HG03139 (cell line): ENCODE data around the gene SPAAR.
"Not testable (repeated sequence)": the region's sequence is repeated elsewhere in the genome, so short reads cannot be mapped to it uniquely, and the experiment has no call there.

ENCODE experiments used
- ATAC-seq: cut with Tn5 transposase; IDR thresholded peaks from one replicate; pipeline ENCODE4 v1.9.1; 2021; ENCODE audit not compliant: unreplicated experiment

SPAAR gene

DNA sequence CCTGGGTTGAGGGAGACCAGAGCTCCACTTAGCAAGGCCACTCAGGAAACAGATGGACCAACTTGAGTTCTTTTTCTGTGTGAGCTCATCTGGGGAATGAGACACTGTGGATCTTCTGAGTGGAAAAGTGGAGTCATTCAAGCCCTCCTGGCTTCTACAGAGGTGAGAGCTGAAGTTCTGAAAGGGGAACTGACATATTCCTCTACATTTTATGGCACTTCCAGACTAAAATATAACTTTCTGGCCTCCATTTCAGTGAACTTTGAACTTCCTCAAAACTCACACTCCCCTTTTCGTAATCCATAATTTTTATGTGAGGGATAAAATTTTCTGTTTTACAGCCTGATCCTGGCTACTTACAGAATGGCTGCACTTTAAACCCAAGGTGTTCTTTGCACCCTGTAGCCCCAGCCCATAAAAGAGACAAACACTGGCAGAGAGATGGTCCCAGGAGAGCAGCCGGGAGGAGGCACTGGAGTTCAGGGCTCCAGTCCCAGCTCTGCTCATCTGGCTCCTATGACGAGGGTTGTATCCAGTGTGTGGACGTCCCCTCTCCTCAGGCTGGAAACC is 10.8 kb downstream of the SPAAR start:
- ATAC-seq: no peak

DNA sequence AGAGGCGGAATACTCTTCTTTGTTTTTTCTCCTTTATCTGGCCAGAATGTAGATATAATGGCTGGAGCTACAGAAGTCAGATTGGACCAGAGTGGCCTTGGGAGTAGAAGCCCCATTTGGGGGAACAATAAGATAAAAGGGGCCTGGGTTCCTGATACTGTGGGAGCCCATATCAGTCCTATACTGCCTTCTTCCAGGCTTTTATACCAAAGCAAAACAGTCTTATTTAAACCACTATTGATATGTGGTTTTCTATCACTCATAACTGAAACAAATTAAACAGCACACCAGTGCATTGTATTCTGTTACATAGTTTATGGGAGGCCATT is 14.3 kb downstream of the SPAAR start:
- no peak for ATAC-seq

DNA sequence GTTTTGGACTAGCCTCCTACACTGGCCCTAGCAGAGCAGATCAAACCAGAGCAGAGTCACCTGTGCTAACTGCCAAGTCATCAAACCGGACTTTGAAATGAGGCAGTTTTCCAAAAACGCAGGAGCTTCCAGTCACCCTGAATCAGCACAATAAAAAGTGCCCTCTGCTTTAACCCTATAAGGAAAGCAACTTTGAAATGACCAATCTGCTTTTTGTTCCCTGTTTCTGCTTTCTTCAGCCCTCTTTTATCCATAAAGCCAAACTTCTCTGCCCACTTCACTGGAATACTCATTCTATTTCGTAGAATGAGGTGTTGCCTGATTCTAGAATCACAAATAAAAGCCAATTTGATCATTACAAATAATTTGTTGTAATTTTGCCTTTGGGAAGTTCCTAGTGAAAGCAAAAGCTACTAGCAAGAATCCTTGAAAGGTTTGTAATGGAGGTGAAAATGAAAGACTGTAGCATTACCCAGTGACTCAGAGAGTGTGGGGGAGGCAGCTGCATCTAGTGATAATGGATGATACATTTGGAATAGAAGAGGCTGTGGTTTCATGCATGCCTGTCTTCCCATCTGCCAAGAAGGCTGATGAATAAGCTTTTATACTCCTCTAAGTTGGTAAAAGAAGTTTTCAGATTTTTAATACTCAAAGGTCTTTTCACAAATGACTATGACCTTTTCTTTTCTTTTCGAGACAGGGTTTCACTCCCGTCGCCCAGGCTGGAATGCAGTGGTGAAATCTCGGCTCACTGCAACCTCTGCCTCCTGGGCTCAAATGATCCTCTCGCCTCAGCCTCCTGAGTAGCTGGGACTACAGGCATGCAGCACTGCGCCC is 14.9 kb downstream of the SPAAR start:
- no peak for ATAC-seq

DNA sequence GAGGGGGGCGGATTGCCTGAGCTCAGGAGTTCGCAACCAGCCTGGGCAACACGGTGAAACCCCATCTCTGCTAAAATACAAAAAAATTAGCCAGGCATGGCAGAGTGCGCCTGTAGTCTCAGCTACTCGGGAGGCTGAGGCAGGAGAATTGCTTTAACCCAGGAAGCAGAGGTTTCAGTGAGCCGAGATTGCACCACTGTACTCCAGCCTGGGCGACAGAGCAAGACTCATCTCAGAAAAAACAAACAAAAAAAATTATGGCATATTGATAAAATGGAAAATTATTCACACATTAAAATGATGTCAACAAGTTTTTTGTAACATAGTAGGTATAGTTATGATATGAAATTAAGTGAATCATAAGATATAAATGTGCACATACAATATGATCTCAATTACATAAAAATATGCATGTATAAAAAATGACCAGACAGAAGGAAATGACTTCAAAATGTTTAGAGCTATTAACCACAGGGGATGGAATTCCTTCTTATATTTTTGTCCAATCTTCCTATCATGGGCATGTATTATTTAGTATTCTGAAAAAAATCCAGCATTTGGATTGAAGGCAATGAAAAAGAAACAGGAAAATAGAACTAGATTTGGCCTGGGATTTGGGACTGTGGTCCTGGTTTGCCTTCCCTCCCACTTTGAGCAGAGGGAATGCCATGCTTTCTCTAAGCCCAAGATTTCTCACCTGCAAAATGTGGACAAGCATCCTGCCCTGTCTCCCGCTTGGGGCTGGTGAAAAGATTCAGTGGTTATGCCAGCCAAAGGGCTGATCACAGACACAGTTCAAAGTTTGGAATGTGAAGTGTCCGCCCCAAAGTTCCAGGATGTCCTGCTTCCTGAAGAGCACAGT is 19.5 kb downstream of the SPAAR start:
- ATAC-seq: no peak

DNA sequence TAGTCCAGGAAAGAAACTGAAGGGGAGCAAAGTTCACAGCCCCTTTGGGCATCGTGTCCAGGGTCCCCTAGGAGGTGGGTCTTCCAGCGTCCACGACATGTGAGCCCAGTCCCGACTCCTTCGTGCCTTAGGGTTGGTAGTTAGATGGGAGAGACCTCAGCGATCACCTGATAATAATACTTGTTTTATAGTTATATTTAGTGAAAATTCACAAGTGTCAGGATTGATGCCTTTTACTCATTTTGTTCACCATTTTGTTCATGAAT is 20.1 kb downstream of the SPAAR start:
- no peak for ATAC-seq

DNA sequence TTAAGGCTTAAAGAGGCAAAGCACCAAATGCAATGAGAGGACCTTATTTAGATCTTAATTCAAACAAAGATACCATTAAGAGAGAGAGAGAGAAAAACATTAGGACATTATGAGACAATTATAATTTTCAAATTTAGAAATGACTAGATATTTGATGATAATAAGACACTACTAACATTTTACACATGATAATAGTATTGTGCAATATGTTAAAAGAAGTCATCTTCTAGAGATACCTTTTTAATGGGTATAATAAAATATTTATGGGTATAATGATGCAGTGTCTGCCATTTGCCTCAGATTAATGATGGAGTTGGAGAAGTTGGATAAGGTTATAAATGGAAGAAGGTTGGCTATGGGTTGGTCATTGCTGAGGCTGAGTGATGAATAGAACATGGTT is 21.2 kb downstream of the SPAAR start:
- no peak for ATAC-seq

DNA sequence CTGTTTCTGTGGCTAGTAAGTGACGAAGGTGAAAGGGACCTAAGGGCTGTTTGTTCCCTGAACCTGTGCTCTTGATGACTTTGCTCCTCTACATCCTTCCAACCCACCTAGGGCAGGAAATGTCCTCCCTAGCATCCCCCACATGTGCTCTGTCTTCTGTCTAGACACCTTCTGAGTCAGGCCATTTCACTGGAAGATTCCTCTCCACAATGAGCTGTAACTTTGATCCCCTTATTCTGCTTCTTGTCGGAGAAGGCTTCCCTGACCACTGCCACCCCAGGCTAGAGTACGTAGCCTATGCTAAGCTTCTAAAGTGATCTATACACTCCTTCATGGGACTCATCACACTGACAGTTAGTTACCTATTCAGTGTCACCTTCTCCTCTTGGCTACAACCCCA is 21.7 kb downstream of the SPAAR start:
- no peak for ATAC-seq

DNA sequence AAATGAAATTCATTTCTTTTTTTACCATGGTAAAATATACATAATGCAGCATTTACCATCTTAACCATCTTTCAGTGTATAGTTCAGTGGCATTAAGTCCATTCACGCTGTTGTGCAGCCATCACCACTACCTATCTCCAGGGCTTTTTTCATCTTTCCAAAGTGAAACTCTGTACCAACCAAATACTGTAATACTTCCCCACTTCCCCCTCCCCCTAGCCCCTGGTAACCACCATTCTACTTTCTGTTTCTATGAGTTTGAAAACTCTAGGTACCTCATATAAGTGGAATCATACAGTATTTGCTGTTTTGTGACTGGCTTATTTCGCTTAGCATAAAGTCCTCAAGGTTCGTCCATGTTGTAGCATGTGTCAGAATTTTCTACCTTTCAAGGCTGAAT is 23.4 kb downstream of the SPAAR start:
- no peak for ATAC-seq

DNA sequence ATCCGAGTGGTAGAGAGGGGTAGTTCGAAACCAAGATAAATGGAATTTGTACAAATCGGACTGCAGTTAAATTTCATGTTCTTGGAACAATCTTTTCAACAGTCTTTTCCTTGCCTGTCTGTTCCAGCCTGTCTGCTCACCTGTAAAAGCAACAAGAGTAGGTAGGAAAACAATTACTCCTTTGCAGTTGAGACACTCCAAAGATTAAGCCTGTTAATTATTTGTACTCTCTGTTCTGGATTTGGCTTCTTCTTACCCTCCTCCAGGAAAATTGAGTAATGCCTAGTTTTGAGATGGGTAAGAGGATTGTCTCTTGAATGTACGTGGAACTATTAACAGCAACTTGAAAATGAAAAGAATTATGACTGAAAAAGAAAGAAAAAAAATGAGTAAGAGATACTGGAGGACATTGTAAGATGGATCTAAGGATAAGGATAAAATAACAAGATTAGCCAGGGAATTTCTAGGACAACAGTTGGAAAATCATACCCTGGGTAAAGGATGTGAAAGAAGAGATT is 24.3 kb downstream of the SPAAR start:
- ATAC-seq: no peak

DNA sequence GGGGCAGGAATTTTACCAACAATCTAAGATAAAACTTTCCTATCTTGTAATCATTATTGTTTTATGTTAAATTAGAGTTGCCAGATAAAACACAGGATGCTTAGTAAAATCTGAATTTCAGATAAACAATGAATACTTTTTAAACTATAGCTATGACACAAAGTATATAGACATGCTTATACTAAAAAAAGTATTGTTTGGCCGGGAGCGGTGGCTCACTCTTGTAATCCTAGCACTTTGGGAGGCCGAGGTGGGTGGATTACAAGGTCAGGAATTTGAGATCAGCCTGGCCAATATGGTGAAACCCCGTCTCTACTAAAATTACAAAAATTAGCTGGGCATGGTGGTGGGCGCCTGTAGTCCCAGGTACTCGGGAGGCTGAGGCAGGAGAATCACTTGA is 24.8 kb downstream of the SPAAR start:
- ATAC-seq: not testable (repeated sequence)

DNA sequence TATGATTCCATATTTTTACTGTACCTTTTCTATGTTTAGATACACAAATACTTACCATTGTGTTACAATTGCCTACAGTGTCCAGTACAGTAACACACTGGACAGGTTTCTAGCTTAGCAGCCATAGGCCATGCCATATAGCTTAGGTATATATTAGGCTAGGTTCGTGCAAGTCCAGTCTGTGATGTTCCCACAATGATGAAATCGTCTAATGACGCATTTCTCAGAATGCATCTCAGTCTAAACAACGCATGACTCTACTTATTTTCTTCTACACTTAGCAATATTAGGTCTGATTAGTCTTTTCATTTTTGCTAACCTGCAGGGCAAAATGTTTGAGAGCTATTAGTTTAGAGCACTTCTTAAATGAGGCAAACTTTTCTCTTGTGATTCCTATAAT is 26.0 kb downstream of the SPAAR start:
- no peak for ATAC-seq

DNA sequence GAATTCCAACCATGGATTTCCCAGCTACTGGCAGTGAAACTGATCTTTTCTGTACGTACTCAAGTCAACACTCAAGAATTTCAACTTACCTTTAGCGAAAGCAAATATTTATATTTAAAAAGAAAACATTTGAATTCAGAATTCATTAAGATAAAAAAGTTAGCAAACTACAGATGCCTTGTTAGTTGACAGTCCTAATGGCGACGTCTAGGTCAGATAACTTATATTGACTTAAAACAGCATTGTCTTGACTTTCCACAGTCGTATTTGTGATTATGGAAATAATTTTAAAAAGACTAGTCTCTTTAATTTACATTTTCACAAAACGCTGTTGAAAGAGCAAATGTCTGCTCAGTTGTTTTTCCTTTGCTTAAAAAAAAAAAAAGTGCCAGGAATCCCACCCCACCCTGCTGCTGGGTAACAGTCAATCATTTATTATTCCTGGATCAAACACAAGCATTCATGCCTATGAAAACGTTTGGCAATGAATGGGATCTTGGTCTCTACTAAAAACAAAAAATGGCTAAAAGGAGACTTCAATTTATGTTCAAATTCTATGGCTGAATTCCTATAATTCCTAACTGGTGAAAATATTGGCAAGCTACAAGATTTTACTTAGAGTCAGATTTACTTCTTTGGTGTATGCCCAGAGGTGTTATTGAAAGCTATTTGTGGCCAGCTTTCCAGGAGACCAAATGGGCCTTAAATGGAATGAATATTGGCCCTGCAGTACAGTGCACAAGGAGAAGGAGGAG is 26.6 kb downstream of the SPAAR start:
- no peak for ATAC-seq

DNA sequence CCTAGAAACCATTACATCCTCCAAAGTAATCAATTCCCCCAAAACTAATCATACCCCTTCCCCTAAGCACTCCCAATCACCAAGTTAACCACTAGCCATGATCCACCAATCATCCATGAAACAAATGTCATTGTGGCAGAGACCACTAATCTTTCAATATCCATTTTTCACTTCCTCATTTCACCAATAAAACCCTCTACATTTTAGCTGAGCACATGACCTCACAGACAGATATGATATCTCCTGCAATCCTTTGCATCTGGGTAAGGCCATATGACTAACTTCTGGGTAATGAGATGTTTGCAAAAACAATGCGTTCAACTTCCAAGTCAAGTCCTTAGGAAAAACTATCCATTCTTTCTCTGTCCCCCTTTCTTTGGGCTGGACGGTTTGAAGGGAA is 27.9 kb downstream of the SPAAR start:
- no peak for ATAC-seq

DNA sequence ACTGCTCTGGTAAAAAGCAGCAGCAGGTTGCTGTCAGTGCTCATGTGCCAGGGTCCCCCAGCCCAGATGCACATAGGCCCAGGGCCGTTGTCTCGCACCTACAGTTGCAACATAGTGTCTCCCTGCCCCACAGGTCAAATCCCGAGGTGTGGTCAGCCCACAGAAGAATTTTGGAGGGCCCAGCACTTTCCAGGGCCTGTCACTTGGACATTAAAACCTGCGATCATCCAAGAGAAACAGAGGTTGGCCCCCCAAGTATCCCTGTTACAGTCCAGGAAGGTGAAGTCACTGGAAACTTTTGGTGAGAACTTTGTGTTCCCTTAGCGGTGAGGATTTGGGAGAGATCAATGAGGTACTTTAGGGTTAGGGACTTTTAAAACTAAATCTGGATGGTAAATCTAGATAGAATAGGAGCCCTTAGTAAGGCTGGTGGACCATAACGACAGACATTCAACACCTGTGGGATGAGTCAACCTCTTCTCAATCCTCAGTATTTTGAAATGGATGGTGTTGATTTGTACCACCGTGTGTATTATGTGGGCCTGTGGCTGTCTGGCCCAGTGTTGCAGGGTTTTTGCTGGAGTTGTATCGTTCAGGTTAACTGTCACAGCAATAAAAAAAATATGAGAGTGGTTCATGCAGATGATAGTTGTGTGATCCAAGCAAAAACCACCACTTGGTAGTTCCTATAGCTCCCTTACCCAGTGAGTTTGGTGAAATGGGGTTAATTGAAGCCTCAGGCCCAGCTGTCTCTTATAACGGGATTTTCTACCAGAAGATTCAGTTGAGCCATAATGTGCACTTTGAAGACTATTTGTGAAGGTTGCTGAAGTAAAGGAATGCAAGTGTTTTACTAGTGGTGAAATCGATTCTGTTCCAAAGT is 29.4 kb downstream of the SPAAR start:
- no peak for ATAC-seq

DNA sequence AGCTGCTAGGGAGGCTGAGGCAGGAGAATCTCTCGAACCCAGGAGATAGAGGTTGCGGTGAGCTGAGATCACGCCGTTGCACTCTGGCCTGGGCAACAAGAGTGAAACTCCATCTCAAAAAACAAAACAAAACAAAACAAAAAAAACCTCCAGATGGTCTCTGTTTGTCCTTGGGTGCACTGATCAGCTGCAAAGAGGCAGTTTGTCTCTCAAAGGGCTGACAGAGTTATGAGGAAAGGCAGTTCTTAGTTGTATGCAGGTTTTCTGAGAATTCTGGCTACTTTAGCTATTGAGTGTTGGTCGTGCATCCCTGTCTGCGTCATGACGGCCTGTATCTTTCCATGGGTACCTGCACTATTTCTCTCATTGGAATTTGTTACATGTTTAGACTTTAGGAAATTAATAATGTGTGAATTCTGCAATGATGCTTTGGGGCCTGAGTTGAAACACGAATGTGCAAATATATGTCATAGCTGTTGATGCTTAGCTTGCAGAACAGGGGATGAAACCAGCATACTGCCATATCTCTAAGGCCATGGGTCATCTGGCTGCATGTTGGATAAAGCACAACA is 30.5 kb downstream of the SPAAR start:
- ATAC-seq: no peak

DNA sequence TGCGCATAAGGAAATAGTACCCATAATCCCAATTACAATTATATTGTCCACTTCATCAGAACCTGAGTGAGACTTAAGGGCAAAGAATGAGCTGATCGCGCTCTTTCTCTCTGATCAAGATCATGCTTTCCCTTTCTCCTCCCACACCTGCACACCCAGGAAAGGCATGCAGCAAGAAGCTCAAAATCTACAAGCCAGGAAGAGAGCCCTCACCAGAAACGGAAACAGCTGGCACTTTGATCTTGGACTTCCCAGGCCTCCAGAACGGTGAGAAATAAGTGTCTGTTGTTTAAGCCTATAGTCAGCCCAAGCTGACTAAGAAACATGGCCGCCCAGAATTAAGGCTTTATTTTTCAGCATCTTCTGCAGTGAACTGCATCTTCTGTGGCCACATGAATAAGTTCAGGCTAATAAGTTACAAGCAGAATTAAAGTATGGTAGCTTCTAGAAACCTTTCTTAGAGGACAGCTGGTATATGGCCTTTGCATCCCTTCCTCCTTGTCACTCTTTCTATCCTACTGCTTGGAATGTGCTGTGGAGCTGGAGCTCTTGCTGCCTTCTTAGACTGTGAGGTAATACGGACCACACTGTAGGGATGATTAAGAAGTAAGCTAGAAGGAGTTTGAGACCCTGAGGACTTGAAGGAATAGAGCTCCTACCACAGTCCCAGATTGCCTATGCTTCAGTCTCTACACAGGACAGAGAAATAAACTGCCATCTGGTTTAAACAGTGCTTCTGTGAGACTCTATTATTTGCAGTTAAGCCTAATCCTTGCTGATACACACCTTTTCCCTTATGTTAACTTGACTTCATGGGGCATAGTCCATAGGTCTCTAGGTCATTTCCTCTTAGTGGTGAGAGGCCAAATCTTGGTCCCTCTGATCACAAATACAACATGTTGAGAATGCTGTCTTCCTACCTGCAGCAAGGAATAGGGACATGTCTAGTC is 31.4 kb downstream of the SPAAR start:
- ATAC-seq: no peak

DNA sequence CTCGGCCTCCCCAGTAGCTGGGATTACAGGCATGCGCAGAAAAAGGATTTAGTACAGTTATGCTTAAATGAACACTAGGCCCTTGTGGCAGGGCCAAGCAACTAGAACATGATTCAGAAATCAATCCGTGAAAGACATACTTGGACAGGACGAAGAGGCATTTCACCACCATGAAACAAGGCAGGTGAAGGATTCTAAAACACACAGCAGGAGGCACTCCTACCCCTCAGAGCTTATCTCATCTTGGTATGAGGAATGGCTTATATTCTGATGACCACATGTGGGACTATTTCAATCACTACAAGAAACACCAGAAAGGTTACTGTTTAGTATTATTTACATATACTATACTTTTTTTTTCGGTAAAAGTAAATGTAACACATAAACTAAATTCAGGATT is 33.0 kb downstream of the SPAAR start:
- ATAC-seq: no peak

DNA sequence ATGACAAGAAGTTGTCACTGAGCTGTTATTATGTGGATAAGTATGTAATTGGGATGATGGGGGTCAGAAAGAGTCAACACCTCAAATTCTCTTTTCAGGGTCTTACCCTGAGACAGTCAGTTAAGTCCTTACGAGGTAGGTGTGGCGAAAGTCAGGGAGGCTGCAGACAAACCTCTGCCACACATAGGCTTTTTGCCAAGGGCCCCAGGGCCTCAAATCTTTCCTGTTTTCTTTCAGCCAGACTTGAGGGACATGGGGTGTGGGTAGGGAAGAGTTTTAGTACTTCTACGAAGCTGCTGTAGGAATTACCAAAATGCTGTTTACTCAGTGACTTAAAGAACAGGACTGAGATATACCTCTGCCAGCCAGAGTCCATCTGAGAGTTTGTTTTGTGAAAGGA is 34.9 kb downstream of the SPAAR start:
- ATAC-seq: no peak

DNA sequence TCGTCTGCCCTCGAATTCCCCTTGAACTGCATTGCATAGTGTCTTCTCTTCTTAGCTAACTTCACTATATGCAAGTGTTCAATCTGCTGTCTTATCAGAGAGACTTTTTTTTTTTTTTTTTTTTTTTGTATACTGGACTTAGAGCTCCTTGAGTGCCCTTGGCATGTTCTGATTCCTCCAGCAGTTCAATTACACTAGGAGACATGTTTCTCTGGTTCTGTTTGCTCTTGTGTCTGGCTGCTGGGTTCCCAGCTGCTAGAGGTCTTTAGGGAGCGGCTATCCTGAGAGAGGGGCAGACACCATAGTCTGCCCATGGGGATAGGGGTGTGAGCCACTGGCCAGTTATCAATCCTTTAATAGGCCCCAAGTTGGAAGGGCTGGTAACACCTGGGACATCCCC is 35.6 kb downstream of the SPAAR start:
- ATAC-seq: no peak
